NCI-H82 (cell line): ENCODE data around the gene TMEM126A.
"Not testable (repeated sequence)": the region's sequence is repeated elsewhere in the genome, so short reads cannot be mapped to it uniquely, and the experiment has no call there.

Experiments
- DNase-seq: peaks from one replicate; lab custom pipeline; 2025; lab: John Stamatoyannopoulos, UW

The TMEM126A gene

DNA sequence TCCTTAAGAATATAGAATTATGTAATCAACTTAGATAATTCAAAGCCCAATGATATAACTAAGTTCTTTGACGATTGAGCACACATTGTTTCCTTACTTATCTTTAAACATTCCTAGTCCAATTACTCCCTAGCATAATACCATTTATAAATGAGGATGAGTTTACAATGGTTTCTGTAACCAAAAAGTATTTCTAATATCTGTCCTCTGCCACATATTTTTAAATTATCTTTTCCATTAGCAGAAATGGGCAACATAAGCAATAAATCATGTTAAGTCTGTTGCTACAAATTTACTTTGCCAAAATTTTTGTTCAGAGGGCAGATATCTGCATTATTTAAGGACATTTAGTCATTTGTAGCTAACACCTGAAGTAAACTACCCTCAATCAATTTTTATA lies 10.4 kb downstream of the TMEM126A start:
- no peak for DNase-seq

DNA sequence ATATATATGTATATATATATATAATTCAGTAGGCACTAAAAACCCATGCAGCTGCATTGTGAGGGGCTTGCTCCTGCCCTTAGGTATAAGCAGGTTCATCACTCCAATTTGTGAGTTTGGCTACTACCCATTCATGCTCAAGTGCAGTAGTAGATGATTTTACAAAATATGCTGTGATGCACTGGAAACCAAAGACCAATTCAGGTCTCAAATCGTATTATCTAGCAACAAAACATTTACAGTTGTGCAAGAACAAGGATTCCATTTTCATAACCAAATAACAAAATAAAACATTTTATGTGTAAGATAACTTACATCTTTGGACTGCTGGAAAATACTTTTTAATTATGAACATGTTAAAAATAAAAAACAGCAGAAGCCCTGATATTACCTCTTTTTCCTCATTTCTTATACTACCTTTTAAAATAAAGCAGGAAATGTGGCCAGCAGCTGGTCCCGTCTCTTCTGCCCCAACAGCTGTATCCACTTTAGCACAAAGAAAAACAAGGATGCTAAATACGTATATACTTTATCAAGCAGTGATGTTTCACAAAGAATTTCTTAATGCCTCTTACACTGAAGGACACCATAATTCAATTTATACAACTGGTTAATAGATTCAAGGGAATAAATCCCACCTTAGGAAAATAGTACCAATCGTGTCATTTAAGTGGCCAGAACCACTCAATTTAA lies 14.4 kb downstream of the TMEM126A start:
- DNase-seq: no peak

DNA sequence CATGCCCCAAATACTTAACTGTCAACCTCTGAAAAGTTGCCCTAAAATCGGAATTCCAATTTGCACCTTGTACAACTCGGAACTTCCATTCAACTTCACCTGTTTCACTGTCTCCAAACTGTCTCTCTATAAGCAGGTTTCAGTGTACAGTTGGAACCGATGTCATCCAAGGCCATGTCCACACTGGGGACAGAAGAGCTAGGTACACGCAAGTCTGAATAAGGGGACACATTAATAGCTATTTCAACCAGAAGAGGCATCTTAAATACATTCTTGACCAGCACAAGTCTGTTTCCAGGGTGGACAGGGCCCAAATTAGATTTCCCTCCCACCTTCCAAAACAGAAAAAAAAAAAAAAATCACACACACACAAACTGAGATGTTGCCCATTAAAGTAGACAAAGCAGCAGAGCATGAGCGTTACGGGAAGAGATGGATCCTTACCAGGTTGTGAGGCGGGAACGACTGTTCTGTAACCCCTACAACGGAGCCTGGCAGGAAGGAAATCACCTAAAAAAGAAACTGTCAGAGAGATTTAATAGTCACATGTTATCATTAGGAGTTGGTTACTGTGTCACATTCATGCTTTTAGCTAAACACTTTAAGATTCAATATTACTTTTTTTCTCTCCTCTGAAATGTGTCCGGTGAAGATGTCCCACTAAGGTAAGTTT lies 15.4 kb downstream of the TMEM126A start:
- peak; percentile 11 for DNase-seq

DNA sequence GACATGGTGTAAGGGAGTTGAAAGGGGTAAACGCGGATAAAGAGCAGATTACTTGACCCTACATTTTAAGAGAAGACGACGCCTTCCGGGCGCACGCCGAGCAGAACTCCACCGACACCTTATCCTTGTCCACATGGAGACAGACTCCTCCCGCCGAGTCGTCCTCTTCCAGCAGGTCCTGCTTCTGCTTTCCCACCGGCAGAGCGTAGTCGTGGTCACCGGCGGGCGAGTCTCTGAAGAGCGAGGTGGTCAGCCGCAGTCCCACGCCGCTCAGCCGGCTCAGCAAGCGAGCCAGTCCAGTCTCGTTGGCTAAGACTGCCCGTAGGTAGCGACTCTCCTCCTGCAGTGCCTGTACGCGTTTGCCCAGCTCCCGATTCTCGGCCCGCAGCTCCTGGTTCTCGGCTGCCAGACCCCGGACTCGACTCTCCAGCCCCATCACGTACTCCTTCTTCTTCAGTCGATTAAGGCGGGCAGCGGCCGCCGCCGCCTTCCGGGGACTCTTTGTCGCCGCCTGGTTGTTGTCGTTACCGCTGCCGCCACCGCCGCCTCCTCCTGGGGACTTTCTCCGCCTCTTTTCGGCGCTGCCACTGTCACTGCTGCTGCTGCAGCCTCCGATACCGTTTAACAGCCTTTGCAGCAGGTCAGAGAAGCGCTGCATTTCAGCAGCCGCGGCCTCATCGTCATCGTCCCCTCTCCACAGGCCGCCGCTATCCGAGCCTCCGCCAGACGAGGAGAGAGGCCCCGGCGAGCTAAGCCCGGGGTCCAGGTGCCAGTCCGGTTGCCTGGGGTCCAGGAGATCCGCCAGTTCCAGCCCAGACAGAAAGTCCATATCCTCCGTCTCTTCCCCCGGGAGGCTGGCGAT lies 16.2 kb downstream of the TMEM126A start:
- peak; percentile 76 for DNase-seq

DNA sequence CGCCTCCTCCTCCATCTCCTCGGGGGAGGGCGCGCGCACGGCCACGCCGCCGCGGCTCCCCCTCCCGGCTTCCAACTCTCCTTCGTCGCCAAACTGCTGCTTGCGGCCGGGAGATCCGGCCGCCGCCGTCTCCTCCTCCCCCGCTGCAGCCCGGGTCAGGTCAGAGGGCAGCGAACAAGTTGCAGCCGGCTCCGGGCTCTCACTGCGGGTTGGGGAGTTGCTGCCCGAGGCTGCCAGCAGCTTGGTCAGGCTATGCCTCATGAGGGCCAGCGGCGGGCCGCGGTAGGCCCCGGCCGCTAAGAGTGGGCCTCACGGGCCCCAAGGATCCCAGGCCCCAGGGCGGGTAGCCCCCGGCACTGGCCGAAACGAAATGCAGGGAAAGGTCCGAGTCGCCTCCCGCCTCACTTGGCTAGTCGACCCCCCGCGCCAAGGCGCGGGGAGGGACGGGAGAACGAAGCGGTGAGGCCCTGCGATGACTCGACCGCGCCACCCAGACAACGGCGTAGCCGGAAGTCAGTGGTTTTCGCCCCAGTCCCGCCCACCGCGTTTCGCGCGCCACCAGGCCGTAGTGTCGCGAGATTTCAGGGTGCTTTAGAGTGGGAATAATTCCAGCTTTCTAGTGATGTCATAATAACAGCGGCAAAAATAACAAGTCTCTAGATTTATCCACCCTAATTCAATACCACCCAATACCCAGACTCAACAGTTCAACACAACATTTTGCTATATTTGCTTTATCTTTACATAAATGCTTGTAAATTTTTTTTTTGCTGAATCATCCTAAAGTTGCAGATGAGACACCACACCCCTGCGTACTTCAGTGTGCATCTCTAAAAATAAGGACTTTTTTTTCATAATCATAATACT lies 17.1 kb downstream of the TMEM126A start, which contains the start of gene CREBZF:
Gene CREBZF (minus strand): TSS at position 515 of the 867 bp plus-strand sequence. CDS start 254 bp downstream, at position 261.
- peak; percentile 94 for DNase-seq

DNA sequence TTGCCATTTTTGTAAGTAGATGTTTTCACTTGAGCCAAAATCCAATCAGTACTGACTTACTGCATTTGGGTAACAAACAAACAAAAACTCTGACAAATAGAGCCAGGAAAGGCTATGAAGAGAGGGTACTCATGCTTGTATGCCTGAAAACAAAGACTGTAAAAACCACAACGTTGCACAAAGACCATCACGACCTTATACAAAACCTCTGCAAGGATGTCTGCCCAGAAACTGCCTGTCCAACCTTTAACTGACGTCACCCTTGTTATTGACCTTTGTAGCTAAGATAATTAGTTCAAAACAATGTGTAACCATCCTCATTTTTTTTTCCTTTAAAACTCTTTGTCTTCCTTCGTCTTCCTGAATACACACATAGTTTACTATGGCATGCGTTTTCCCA lies 18.0 kb downstream of the TMEM126A start:
- no peak for DNase-seq

DNA sequence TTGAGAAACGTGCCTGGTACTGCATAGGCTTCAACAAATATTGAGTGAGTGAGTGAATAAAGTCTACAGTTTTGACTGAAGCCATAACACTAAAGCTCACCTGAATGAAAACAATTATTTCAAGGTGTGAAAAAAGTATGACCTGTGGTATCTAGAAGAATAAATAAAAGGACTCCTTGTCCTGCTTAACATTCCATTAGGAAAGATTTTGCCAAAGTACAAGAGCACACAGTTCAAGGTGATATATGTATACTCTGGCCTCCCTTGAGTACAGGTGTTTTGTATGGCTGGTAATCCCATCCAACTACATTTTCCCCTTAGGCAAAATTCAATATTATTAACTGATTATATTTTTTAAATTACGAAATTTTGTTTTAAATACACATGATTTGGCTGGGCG lies 18.9 kb downstream of the TMEM126A start:
- DNase-seq: no peak

DNA sequence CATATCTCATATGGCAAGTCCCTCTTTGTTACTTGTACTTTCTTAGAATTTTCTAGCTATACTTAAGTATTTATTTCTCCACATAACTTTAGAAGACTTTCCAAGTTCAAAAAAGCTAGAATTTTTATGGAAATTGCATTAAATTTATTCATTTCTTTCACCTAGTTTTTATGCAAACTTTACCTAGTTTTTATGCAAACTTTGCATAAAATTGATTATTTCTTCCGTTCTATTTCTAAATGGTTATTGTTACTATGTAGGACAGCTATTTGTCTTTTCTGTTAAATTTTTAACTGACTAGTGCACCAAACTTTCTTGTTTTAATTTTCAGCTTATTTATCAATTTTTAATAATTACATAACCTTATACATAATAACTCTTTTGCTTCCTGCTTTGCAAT lies 20.4 kb downstream of the TMEM126A start:
- no peak for DNase-seq

DNA sequence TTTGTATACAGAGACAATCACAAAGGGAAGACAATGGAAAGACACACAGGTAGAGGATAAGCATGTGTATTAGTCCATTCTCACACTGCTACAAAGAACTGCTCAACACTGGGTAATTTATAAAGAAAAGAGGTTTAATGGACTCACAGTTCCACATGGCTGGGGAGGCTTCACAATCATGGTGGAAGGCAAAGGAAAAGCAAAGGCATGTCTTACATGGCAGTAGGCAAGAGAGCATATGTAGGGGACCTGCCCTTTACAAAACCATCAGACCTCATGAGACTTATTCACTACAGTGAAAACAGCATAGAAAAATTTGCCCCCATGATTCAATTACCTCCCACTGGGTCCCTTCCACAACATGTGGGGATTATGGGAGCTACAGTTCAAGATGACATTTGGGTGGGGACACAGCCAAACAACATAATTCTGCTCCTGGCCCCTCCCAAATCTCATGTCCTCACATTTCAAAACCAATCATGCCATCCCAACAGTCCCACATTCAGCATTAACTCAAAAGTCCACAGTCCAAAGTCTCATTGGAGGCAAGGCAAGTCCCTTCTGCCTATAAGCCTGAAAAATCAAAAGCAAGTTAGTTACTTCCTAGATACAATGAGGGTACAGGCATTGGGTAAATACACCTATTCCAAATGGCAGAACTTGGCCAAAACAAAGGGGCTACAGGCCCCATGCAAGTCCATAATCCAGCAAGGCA lies 23.3 kb downstream of the TMEM126A start:
- DNase-seq: not testable (repeated sequence)

DNA sequence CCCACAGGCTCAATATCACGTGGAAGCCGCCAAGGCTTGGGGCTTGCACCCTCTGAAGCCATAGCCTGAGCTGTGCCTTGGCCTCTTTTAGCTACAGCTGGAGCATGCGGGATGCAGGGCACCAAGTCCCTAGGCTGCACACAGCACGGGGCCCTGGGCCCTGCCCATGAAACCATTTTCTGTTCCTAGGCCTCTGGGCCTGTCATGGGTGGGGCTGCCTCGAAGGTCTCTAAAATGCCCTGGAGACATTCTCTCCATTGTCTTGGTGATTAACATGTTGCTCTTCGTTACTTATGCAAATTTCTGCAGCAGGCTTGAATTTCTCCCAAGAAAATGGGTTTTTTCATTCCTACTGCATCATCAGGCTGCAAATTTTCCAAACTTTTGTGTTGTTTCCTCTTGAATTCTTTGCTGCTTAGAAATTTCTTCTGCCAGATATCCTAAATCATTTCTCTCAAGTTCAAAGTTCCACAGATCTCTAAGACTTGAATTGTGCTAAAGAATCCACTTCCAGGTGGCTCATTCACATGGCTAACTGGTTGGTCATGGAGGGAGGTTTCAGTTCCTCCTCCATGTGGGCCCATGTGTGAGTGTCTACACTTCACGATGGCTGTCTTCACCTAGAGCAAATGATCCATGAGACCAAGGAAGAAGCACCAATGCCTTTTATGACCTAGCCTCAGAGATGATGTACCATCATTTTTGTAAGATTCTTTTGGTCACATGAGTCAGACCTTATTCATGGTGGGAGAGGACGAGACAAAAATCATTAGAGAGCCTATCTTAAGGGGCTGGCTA lies 24.5 kb downstream of the TMEM126A start:
- no peak for DNase-seq

DNA sequence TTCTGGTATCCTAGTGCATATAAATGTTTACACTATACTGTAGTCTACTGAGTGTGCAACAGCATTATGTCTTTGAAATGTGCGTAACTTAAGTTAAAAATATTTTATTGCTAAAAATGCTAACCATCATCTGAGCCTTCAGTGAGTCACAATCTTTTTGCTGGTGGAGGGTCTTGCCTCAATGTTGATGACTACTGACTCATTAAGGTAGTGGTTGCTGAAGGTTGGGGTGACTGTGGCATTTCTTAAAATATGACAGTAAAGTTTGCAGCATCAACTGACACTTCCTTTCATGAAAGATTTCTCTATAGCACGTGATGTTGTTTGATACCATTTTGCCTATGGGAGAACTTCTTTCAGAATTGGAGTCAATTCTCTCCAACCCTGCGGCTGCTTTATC lies 25.6 kb downstream of the TMEM126A start:
- no peak for DNase-seq

DNA sequence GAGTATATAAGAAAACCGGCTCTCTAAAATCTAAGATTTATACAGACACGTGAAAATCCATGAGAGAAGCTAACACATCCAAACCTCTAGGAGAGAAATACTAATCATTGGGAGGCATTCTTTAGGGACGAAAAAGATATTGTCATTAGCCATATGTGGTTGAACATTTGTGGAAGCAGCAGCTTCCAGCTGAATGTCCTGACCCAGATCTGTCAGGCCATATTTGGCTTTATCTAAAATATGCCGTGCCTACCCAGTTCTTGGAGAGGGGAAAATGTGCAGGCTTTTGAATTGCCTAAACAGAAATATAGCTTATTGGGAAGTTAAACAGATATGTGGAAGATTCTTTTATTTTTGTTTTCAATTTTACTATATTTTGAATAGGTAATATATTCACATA lies 31.8 kb downstream of the TMEM126A start:
- no peak for DNase-seq

DNA sequence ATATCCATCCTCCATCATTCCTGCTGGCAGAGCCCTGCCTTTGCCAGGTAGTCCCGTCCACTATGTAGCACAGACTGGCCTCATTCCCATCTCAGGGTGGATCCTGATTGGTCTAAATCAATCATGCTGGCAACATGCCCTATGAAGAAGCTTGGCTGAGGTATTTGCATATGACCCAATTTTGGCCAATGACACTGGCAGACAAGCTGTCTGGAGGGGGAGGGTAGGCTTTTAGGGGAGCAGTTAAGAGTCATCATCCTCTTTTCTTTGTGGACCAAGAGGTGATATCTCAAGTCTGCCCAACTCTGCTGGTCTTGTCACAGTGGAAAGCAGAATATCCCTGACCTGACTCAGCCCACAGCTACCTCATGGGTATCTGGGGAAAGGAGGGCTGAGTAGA lies 33.1 kb downstream of the TMEM126A start:
- DNase-seq: peak; percentile 75

DNA sequence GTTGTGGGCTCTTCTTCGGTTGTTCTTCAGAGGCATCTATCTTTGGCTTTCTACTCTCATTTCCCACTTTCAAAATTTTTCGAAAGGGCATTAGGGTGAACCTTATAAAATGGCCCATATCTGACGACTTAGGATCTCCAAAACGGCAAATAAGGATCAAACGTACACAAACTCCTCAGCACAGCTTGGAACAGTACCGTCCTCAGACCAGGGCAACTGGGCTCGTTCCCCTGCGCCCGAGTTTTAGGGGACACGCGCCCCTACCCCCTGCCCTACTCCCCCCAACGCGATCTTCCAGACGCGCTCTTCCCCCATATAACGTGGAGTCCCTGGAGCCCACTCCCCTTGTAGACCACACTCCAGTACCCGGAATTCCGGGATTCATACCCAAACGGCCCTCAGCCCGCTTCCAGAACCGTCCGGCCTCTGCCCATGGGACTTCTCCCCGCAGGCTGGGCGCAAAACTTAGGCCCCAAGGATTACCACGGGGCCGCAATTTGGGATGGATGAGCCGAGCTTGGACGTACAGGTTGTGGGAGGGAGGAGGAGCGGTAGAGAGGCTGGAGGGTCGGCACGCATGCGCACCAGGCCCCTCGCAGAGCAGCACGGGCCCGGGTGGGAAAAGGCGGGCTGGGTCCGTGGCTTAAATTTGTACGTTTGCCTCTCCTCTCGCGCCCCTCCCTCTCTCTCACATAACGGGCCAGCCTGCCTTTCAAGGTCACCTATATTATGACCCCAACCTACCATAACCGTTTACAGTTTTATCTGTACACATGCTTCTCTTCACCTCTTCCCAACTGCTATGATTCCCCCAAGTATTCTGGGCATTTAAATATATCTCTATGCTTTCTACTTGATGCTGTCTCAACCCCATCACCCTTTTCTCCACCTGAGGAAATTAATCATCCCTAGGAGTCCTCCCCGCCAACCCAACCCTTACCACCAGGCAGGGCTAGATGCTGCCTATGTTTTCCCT lies 34.9 kb downstream of the TMEM126A start:
- no peak for DNase-seq

DNA sequence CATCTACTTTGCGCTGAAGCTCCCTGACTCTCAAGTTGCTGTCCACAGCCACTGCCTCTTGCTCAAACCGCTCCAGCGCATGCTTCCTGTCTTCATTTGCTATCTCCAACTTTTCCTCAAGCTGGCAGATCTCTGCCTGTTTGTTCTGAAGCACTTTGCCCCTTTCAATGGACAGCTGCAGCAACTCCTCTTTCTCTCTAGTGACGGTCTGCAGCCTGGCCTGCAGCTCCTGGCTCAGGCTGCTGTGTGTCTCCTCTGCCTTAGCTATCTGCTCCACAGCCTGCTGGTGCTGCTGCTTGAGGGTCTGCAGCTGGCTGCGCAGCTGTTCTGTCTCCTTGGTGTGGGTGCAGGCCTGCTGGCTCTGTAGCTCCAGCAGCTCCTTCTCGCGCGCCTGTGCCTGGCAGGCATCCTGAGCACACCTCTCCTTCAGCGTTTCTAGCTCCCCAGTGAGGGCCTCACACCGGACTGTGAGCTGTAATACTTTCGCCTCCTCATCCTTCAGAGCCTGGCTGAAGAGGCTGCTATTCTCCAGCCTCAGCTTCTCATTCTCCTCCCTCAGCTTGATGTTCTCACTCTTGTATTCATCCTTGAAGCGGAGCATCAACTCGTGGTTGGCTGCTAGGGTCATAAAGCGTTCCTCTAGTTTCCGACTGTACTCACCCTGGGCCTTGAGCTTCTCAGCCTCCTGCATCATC lies 37.5 kb downstream of the TMEM126A start:
- DNase-seq: peak; percentile 40

DNA sequence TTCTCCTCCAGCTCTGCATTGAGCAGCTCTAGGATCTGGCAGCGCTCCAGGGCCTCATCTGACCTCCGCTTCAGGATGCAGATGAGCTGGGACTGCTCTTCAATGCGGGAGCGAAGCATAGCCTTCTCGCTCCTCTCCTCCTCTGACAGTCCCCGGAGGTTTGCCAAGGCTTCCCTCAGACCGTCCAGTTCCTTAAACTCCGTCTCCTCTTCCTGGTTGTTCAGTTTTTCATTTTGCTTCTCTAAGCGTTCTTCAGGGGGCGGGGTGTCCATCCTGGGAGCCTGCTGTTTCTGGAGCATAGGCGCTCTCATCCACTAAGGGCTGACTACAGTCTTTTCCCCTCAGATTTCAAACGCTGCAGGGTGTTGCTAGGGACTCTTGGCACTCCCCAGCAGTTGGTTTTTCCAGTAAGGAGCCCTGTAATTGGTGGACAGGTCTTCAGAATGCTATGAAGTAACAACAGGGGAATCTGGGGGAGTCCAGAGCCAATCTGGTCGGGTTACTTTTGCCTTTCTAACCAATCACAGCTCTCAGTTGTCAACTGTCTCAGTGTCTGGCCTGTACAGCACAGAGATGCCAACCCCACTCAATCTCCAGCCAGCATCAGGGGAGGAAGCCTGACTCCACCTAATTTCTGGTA lies 38.2 kb downstream of the TMEM126A start, which contains the start of gene CCDC89:
Gene CCDC89 (minus strand): TSS at position 376 of the 640 bp plus-strand sequence. CDS start 65 bp downstream, at position 311.
- DNase-seq: peak; percentile 62

DNA sequence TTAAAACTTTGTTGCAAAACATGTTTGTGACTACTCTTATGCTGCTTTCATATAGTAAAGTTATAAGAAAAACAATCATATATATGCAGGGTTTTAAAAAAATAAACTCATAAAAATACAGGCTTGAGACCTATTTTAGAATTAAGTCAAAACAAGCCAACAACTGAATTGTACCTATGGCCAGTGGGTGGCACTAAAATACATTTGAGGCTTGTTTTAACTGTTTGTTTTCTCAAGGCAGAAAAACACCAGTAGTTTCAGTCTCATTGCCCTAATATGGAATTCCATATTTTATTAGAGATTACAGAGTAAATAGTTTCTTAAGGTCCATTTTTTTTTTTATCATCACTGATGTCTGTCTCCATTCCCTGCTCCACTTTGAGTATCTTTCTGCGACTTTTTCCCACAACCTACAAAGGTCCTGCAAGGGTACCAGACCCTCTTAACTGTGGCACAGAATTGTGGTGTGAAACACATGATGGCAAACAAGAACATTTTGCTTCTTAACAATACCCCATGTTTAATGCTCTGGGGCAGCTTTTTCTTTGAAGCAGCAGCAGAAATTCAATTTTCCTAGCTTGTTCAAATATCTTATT lies 46.7 kb downstream of the TMEM126A start:
- DNase-seq: peak; percentile 5
